ENCODE data around the gene METTL26.

DNA sequence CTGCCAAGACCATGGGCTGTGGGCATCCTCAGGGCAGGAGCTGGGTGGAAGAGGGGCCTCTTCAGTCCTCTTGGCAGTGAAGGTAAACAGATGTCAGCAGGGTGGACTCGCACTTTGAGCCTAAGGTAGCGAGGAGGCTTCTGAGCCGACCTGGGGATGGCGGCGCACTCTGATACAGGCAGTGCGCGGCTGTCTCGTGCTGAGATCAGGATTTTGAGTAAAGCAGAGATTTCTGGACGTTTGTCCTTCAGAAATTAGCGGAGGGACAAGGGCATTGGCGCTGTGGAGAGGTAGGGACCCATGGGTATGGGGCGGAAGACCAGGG, 39.4 kb downstream of the METTL26 start:
- TF ChIP-seq POLR2AphosphoS5 (IDR thresholded peaks at IDR 0.05; ENCODE audit: low read depth, low read length), result no peak
- TF ChIP-seq POLR2A (IDR thresholded peaks at IDR 0.05; ENCODE audit: low read depth, low read length), result no peak
- TF ChIP-seq TAF1 (IDR thresholded peaks at IDR 0.05; ENCODE audit: low read depth, low read length), result no peak
- no peak for TF ChIP-seq POU2F2 (IDR thresholded peaks at IDR 0.05; ENCODE audit: low read depth, low read length)
- no peak for TF ChIP-seq SPI1 (IDR thresholded peaks at IDR 0.05; ENCODE audit: low read depth, low read length)

Measured in GM12891 (cell line).